Activated CD4-positive, alpha-beta T cell treated with anti-CD3 and anti-CD28 coated beads, Interleukin-2, amount 10 ng/mL, durations not matched to agents 24 days and 14 days (primary cell): ENCODE measurements around the gene ELP5. TPM values are rescaled to one million over a fixed set of nuclear protein-coding genes. Genes with fewer than 3 reads are reported as not detected.

Source experiments
- DNase-seq: peaks from one replicate; pipeline ENCODE4 v3.0.0; 2022
- H3K27ac Mint-ChIP-seq: one replicate; pipeline ENCODE4 v1.8.0; 2022; ENCODE audit warnings: mild to moderate bottlenecking, mixed read lengths
- H3K27me3 Mint-ChIP-seq: one replicate; pipeline ENCODE4 v1.8.0; 2022; ENCODE audit warnings: mixed read lengths
- H3K36me3 Mint-ChIP-seq: one replicate; pipeline ENCODE4 v1.8.0; 2022; ENCODE audit warnings: low read depth, mild to moderate bottlenecking, mixed read lengths
- H3K4me1 Mint-ChIP-seq: one replicate; pipeline ENCODE4 v1.8.0; 2021; ENCODE audit warnings: mixed read lengths
- H3K4me3 Mint-ChIP-seq: one replicate; pipeline ENCODE4 v1.8.0; 2022; ENCODE audit warnings: mild to moderate bottlenecking, moderate library complexity, mixed read lengths
- H3K9me3 Mint-ChIP-seq: one replicate; pipeline ENCODE4 v1.8.0; 2021; ENCODE audit warnings: mixed read lengths
- intact Hi-C: fragments of 100-400 bp; cut with micrococcal nuclease; formaldehyde crosslinking; loops from one replicate; pipeline ENCODE4 v1.15.1; 2023
- total RNA-seq: library from RNA; stranded (reverse); gene quantifications from 2 replicates; pipeline ENCODE4 v1.2.3, GENCODE V29; 2022

The ELP5 gene
- total RNA-seq, 1 donor from 2014 or later: 74.3 TPM

DNA sequence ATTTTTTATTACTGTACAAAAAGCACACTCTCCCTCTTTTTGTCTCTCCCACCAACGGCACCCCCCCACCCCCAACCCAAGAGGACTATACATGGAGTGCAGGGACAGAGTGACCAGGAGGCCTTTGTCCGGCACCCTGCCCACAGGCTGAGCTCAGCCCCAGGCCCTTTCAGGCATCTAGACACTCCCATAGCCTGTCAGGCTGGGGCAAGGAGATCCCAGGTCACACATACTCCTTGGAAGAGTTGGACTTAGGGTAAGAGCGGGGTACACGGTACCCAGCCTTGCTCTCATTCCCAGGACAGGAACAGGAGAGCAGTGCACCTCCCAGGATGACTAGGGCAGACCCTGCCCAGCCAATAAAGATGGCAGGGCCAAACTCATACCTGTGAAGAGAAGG is 8.1 kb downstream of the ELP5 start:
- H3K27ac Mint-ChIP-seq: no peak overlapping the region
- peaks cover 22% of the 10 kb centered on the region for H3K4me1 Mint-ChIP-seq
- no peaks in the 10 kb centered on the region for H3K9me3 Mint-ChIP-seq
- H3K36me3 Mint-ChIP-seq: peaks cover 34% of the 10 kb centered on the region
- DNase-seq: no peak
- no peak overlapping the region for H3K4me3 Mint-ChIP-seq
- peaks cover 26% of the 10 kb centered on the region for H3K27me3 Mint-ChIP-seq
- intact Hi-C loops: no loop called here

DNA sequence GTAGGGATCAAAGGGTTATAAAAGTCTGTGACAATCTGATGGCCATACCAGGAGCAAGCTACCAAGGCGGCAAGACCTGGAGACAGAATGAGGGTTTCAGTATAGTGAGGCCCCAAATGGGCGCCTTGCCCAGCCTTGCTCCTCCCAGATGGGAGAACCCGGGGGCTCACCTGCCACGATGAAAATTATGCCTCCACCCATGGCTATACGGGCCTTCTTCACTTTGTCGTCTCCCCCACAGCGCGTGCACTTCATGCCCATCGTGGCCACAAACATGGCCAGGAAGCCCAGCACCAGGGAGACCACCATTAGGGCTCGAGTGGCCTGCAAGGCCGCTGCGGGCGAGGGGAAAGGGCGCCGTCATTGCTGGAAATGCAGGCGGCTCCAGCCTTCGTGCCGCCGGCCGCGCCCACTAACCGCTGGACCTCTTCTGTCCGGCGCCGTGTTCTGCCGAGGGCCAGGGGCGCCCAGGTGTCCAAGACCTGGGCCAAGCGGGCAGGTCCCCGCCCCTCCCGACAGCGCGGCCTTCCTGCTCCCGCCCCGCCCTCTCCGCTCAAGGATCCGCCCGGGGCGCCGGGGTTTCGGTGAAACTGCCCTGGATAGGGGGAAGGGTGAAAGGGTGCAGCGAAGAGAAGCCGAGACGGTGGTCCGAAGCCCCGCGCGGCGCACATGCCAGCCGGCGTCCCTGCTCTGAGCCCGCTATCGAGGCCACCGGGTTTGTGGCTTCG is 8.8 kb downstream of the ELP5 start:
- Mint-ChIP-seq H3K4me1 (peaks cover 22% of the 10 kb centered on the region), H3K9me3 (no peaks in the 10 kb centered on the region), H3K27me3 (peaks cover 26% of the 10 kb centered on the region), H3K4me3 (peak overlapping the region; percentile 49), H3K36me3 (peaks cover 32% of the 10 kb centered on the region), H3K27ac (no peak overlapping the region)
- DNase-seq: peak; percentile 80
- intact Hi-C loops: no loop called here

DNA sequence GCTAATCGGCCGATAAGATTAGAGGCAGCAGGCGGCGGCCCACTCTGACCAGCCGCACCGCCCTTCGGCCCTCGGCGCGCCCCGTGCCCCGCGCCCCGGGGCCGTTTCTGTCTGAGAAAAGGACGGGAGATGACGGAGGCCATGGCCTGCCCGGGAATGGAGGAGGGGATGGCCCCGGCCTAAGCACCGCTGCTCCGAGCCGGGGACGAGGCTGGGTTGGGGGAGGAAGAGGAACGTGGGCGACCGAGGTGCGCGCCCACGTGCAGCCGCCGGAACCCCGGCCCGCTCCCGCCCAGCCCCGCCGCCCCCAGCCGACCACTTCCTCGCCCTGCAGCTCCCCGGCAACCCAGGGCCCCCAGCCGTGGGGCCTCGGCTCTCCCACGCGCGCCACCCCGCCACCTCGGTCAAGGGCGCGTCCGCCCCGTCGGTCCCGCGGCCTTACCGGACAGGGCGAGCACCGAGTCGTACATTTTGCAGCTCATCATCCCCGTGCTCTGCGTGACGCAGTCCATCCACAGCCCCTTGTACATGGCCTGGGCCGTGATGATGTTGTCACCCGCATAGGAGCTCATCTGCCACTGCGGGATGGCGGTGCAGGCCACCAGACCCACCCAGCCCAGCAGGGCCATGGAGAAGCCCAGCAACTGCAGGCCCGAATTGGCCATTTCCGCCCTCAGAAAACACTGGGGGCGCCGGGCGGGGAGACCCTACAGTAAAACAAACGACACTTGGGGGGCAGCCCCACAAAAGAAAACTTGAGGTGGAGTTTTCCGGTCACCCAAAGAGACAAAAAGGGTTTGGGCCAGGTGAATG is 9.6 kb downstream of the ELP5 start:
- H3K4me1 Mint-ChIP-seq: peaks cover 22% of the 10 kb centered on the region
- H3K9me3 Mint-ChIP-seq: no peaks in the 10 kb centered on the region
- DNase-seq: peak; percentile 71
- peak overlapping the region; percentile 46 for H3K27ac Mint-ChIP-seq
- H3K4me3 Mint-ChIP-seq: peak overlapping the region; percentile 69
- intact Hi-C loops: loop anchor here (2.0 kb wide), 1 partner anchor 19 kb away; the partner anchor contains the start of gene SLC2A4
- H3K36me3 Mint-ChIP-seq: peaks cover 26% of the 10 kb centered on the region
- H3K27me3 Mint-ChIP-seq: peaks cover 26% of the 10 kb centered on the region

DNA sequence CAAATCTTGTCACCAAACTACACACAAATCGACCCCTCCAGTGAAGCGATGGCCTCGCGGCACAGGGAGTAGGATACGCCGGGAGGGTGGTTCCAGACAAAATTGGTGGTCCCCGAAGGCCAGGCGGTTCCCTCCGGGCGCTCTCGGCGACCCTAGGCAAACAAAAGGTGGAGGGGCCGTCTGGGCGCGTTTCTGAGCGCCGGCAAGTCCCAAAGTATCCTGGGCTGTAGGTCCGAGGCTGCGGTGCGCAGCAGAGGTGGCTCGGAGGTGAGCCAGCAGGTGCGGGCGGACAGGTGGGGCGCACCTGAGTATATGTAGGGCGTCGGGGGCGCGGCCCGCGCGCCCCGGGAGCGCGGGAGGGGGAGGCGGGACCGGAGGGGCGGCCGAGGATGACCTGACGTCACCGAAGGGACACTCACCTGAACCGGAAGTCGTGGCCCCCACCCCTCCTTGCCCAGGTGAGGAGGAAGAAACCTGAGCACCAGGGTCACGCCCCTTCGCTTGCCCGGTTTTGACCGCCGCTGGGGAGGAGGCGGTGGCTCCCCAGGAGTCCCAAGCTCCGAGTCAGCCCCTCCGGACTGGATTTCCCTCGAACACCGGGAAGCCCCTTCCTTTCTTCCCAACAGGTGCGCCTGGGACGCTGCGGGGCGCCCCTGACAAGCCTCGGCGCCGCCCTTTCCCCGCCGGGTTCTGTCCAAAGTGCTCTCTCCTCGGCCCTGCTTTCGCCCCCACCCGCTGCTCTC is 10.3 kb downstream of the ELP5 start, which contains the start of gene CLDN7:
TSS of gene CLDN7 (minus strand) at position 287 of the 743 bp plus-strand sequence. CDS start 435 bp downstream, outside the sequence.
- H3K9me3 Mint-ChIP-seq: no peaks in the 10 kb centered on the region
- H3K27ac Mint-ChIP-seq: peak within 1 kb of the TSS; percentile 63
- H3K4me1 Mint-ChIP-seq: peaks cover 22% of the 10 kb centered on the region
- no peak for DNase-seq
- peak within 1 kb of the TSS; percentile 79 for H3K4me3 Mint-ChIP-seq
- intact Hi-C loops: loop anchor here (2.0 kb wide), 1 partner anchor 18 kb away; the partner anchor contains the start of gene SLC2A4
- H3K36me3 Mint-ChIP-seq: peaks cover 19% of the 10 kb centered on the region
- peaks cover 29% of the 10 kb centered on the region for H3K27me3 Mint-ChIP-seq

DNA sequence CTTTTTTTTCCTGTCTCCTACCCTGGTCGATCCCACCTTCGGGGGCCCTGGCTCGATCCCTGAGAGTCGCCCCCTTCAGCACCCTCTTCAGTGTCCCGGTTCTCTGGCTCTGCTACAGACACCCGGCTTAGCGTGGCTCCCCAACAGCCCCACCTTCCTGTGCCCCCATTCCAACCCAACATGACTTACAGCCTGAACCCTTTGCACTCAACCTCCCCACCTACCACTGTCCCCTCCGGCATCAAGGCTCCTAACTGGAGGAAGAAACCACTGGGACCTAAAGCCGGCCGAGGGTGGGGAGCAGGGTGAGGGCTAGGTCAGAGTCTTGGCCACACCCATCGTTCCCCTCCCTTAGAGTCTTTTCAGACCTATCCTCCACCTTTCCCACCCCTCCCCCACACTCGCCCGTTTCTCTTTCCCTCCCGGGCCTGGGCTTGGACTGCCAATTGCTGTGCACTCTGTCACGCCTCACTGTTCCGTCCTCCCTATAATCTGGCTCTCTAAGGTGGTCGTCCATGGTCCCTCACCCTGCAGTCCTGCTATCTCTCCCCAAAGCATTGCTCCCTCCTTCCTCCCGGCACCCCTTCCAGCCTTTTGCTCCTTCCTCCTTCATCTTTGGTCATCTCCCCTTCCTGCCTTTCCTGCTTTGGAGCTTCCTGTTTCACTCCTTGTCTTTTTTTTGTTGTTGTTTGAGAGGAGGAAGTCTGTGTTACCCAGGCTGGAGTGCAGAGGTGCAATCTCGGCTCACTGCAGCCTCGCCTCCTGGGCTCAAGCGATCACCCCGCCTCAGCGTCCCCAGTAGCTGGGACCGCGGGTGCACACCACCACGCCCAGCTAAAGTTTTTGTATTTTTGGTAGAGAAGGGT is 11.2 kb downstream of the ELP5 start:
- Mint-ChIP-seq H3K4me3 (peak overlapping the region; percentile 79), H3K27me3 (peaks cover 30% of the 10 kb centered on the region), H3K4me1 (peaks cover 22% of the 10 kb centered on the region), H3K9me3 (no peaks in the 10 kb centered on the region), H3K27ac (peak overlapping the region; percentile 63), H3K36me3 (peaks cover 18% of the 10 kb centered on the region)
- intact Hi-C loops: loop anchor here (2.0 kb wide), 1 partner anchor 18 kb away; the partner anchor contains the start of gene SLC2A4
- peak; percentile 70 for DNase-seq

DNA sequence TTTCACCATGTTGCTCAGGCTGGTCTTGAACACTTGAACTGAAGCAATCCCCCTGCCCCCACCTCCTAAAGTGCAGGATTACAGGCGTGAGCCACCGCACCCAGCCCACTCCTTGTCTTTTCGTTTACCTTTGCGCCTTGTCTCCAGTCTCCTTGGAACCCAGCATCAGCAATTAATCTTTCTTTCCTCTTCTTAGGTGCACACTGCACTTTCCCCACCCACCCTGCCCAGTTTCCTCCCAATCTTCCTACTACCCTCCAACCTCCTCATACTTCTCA is 11.7 kb downstream of the ELP5 start:
- intact Hi-C loops: loop anchor here (2.0 kb wide), 1 partner anchor 17 kb away; the partner anchor contains the start of gene SLC2A4
- Mint-ChIP-seq H3K27me3 (peaks cover 32% of the 10 kb centered on the region), H3K9me3 (no peaks in the 10 kb centered on the region), H3K4me1 (peaks cover 22% of the 10 kb centered on the region), H3K27ac (peak overlapping the region; percentile 63), H3K36me3 (peaks cover 15% of the 10 kb centered on the region), H3K4me3 (peak overlapping the region; percentile 79)
- DNase-seq: no peak

DNA sequence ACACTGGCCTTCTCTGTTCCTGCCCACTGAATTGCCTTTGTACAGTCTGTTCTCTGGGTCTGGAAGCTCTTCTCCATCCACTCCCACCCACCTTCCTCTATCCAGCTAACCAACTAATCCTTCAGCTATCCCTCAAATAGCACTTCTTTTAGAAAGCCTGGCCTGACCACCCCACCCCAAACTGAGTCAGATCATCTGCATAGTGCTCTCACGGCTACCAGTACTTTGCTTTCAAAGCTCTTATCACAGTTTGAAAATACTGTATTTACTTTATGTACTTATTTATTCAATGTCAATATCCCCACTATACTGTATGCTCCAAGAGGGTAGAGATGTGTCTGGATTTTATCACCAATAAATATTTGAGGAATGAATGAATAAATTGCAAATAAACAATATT is 14.8 kb downstream of the ELP5 start:
- Mint-ChIP-seq H3K4me3 (no peak overlapping the region), H3K36me3 (peaks cover 3% of the 10 kb centered on the region), H3K27ac (no peak overlapping the region), H3K4me1 (peaks cover 18% of the 10 kb centered on the region), H3K27me3 (peaks cover 38% of the 10 kb centered on the region), H3K9me3 (no peaks in the 10 kb centered on the region)
- intact Hi-C loops: no loop called here
- DNase-seq: no peak

DNA sequence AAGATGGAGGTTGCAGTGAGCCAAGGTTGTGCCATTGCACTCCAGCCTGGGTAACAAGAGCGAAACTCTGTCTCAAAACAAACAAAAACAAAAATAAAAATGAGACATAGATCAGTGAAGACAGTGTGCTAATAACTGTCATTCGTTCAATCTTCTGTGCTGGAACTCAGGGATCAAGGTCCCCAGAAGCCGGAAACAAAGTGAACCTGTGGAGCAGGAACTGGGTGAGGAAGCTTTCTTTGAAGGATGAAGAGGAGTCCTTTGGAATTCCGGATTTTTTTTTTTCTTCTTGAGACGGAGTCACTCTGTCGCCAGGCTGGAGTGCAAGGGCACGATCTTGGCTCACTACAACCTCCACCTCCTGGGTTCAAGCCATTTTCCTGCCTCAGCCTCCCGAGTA is 27.4 kb downstream of the ELP5 start:
- intact Hi-C loops: no loop called here
- H3K4me1 Mint-ChIP-seq: peaks cover 10% of the 10 kb centered on the region
- H3K36me3 Mint-ChIP-seq: no peaks in the 10 kb centered on the region
- no peak overlapping the region for H3K4me3 Mint-ChIP-seq
- no peak overlapping the region for H3K27ac Mint-ChIP-seq
- no peak for DNase-seq
- H3K9me3 Mint-ChIP-seq: no peaks in the 10 kb centered on the region
- peaks cover 32% of the 10 kb centered on the region for H3K27me3 Mint-ChIP-seq

DNA sequence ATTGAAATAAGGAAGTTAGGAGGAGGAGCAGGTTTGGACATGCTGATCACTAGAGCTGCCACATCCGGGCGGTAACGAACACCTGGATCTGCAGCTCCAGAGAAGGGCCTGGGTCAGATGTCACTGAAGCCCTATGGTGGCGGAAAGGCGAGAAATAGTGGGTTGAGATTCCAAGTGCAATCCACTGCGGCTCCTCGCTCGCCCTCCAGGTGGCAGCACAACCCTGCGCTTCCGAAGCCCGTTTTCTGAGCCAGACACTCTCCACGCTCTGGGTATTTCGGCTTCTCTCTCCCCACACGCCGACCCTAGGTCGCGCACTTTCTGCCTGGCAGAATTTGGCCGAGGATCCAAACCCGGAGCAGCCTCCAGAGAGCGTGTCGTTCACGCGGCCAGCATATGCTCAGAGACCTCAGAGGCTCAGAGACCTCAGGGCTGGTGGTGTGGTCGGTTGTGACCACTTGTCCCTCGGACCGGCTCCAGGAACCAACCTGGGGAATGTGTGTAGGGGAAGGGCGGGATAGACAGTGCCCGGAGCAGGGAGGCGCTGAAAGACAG is 28.6 kb downstream of the ELP5 start:
- intact Hi-C loops: loop anchor here (1.0 to 2.0 kb wide), 5 partner anchors 16 to 156 kb away; partner anchors contain the start of genes CLDN7, EIF5A and KCTD11
- Mint-ChIP-seq H3K27ac (peak overlapping the region; percentile 76), H3K9me3 (no peaks in the 10 kb centered on the region), H3K4me1 (peaks cover 10% of the 10 kb centered on the region), H3K27me3 (peaks cover 32% of the 10 kb centered on the region), H3K36me3 (no peaks in the 10 kb centered on the region), H3K4me3 (peak overlapping the region; percentile 84)
- DNase-seq: peak; percentile 93

DNA sequence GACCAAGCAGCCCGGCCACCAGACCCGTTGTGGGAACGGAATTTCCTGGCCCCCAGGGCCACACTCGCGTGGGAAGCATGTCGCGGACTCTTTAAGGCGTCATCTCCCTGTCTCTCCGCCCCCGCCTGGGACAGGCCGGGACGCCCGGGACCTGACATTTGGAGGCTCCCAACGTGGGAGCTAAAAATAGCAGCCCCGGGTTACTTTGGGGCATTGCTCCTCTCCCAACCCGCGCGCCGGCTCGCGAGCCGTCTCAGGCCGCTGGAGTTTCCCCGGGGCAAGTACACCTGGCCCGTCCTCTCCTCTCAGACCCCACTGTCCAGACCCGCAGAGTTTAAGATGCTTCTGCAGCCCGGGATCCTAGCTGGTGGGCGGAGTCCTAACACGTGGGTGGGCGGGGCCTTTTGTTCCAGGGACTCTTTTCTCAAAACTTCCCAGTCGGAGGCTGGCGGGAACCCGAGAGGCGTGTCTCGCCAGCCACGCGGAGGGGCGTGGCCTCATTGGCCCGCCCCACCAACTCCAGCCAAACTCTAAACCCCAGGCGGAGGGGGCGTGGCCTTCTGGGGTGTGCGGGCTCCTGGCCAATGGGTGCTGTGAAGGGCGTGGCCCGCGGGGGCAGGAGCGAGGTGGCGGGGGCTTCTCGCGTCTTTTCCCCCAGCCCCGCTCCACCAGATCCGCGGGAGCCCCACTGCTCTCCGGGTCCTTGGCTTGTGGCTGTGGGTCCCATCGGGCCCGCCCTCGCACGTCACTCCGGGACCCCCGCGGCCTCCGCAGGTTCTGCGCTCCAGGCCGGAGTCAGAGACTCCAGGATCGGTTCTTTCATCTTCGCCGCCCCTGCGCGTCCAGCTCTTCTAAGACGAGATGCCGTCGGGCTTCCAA is 29.3 kb downstream of the ELP5 start, which contains the start of gene SLC2A4:
TSS of gene SLC2A4 (plus strand) at position 645 of the 879 bp plus-strand sequence. CDS start at position 862, 217 bp downstream.
- peak; percentile 94 for DNase-seq
- Mint-ChIP-seq H3K4me1 (peaks cover 10% of the 10 kb centered on the region), H3K4me3 (peak within 1 kb of the TSS; percentile 84), H3K27me3 (peaks cover 32% of the 10 kb centered on the region), H3K36me3 (no peaks in the 10 kb centered on the region), H3K27ac (peak within 1 kb of the TSS; percentile 76), H3K9me3 (no peaks in the 10 kb centered on the region)
- intact Hi-C loops: loop anchor here (1.0 to 2.0 kb wide), 3 partner anchors 19 to 71 kb away; partner anchors contain the start of genes CLDN7, EIF5A and KCTD11

DNA sequence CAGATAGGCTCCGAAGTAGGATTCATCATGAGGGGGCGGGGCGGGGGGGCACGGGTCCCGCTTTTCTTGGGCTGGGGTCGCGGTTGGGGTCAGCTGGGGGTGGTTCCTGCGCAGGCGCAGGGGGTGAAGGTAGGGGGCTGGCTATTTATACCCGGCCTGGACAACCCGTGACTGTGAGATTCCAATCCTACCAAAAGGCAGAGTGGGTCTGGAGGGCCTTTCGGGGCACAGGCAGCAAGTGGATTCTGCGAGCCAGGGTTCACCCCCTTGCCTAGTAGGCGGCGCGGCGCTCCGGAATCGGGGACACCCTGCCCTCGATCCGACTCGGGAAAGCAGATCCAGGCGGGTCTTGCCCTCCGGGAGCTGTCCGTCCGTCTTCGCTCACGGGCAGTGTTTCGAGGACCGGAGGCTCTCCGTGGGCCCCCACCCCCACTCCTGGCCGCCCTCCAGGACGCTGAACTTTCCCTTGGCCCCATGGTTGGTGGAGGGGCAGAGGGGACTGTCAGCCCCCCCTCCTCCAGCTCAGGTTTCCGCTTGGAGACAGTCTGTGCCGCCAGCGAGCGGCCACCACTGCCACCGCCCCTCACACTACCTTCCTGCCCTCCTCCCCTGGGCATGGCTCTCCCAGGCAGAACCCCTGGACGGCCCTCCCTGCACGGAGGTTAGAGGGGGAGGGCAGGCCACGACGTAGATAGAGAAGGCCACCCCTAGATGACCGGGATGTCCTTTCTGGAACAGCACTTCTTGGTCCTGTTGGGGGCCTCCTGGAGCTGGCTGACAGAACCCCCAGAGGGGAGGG is 30.1 kb downstream of the ELP5 start:
- Mint-ChIP-seq H3K27ac (no peak overlapping the region), H3K4me3 (peak overlapping the region; percentile 84), H3K4me1 (peaks cover 10% of the 10 kb centered on the region), H3K36me3 (no peaks in the 10 kb centered on the region), H3K9me3 (no peaks in the 10 kb centered on the region), H3K27me3 (peaks cover 35% of the 10 kb centered on the region)
- no peak for DNase-seq
- intact Hi-C loops: loop anchor here (1.0 to 2.0 kb wide), 3 partner anchors 19 to 71 kb away; partner anchors contain the start of genes CLDN7, EIF5A and KCTD11
